GM12878 (cell line): ENCODE data around the gene SLC17A2. TPM values are rescaled to one million over a fixed set of nuclear protein-coding genes. Genes with fewer than 3 reads are reported as not detected.

Source experiments
- ATAC-seq: fragments of 200-7000 bp; cut with Tn5 transposase; 3 replicates; pipeline ENCODE4 v1.9.1; 2020; ENCODE audit warnings: mild to moderate bottlenecking, moderate library complexity
- BruUV-seq: library from RNA; stranded (reverse); fragments of 400-500 nt; replicated peaks from 2 replicates; lab custom pipeline; 2021; lab: Mats Ljungman, UMichigan
- CTCF ChIA-PET: fragments of 300-600 bp; sonication (Branson Sonifier 250); formaldehyde crosslinking; extraction: SDS; loops from one replicate; lab custom pipeline; 2021; ENCODE audit warnings: inconsistent platforms; lab: Yijun Ruan, JAX
- POLR2A ChIA-PET: fragments of 350-600 bp; formaldehyde crosslinking; extraction: SDS; loops from one replicate; lab custom pipeline; 2021; ENCODE audit warnings: inconsistent platforms; lab: Charles Lee
- RAD21 ChIA-PET: fragments of 300-600 bp; sonication (Branson Sonifier 250); formaldehyde crosslinking; loops from one replicate; lab custom pipeline; 2023; ENCODE audit warnings: antibody characterized with exemption; ENCODE audit not compliant: unreplicated experiment; lab: Charles Lee
- SMC1A ChIA-PET: fragments of 300-600 bp; sonication (Branson Sonifier 250); formaldehyde crosslinking; loops from one replicate; lab custom pipeline; 2023; ENCODE audit not compliant: unreplicated experiment, uncharacterized antibody; lab: Charles Lee
- DNase-seq: peaks from one replicate; pipeline ENCODE4 v3.0.0-alpha.2; 2011; ENCODE audit warnings: low read depth, low spot score
- FAIRE-seq: peaks from 3 replicates; lab custom pipeline; 2011; peaks lifted over from hg19 to GRCh38; lab: Jason Lieb, UNC
- H2AFZ ChIP-seq: 2 replicates; pipeline ENCODE4 v1.6.0; 2011; ENCODE audit warnings: low read depth, low read length, control low read depth; ENCODE audit not compliant: control insufficient read depth
- H3K27ac ChIP-seq: 2 replicates; pipeline ENCODE4 v1.5.1; 2011; ENCODE audit warnings: control low read depth; ENCODE audit not compliant: control insufficient read depth, insufficient read depth
- H3K27me3 ChIP-seq, 2 experiments: replicated peaks in 1 of 2; 2 replicates each; pipeline versions ENCODE4 v1.6.0 to v1.6.1; 2011; ENCODE audit warnings: low read length in 1 of 2; ENCODE audit not compliant: control insufficient read depth in 2 of 2, insufficient read depth in 2 of 2
- H3K36me3 ChIP-seq, 2 experiments: 2 replicates each; pipeline ENCODE4 v1.5.1; 2011; ENCODE audit warnings: low read length in 1 of 2; ENCODE audit not compliant: control insufficient read depth in 2 of 2, insufficient read depth in 2 of 2
- H3K4me1 ChIP-seq: 2 replicates; pipeline ENCODE4 v1.6.1; 2011; ENCODE audit warnings: mild to moderate bottlenecking, low read length, moderate library complexity, mixed read lengths; ENCODE audit not compliant: control insufficient read depth, insufficient read depth
- H3K4me2 ChIP-seq: 2 replicates; pipeline ENCODE4 v1.6.0; 2011; ENCODE audit warnings: control low read depth; ENCODE audit not compliant: control insufficient read depth, insufficient read depth
- H3K4me3 ChIP-seq: fragments of 200-600 bp; sonication (generic); 2 replicates; pipeline ENCODE4 v1.5.1; 2016
- H3K79me2 ChIP-seq: 2 replicates; pipeline ENCODE4 v1.6.0; 2011; ENCODE audit warnings: low read length; ENCODE audit not compliant: control insufficient read depth, insufficient read depth
- H3K9ac ChIP-seq: 2 replicates; pipeline ENCODE4 v1.8.0; 2011; ENCODE audit warnings: low read length, control low read depth, mixed read lengths; ENCODE audit not compliant: control insufficient read depth, insufficient read depth
- H3K9me3 ChIP-seq: replicated peaks from 3 replicates; pipeline ENCODE4 v1.5.1; 2011; ENCODE audit warnings: mild to moderate bottlenecking, low read length; ENCODE audit not compliant: control insufficient read depth, insufficient read depth
- H4K20me1 ChIP-seq: 2 replicates; pipeline ENCODE4 v1.6.0; 2011; ENCODE audit not compliant: control insufficient read depth, insufficient read depth
- ASH2L ChIP-seq: fragments of 300-600, 200-600 bp; sonication (generic); IDR thresholded peaks from 2 replicates; pipeline ENCODE4 v1.6.1; 2017; ENCODE audit warnings: low read depth, mild to moderate bottlenecking, borderline replicate concordance
- ATF7 ChIP-seq: fragments of 450-650 bp; IDR thresholded peaks from 2 replicates; pipeline ENCODE4 v1.6.1; 2016; ENCODE audit warnings: low read depth, mild to moderate bottlenecking
- BCL11A ChIP-seq: IDR thresholded peaks from 2 replicates; pipeline ENCODE4 v1.6.1; 2011; ENCODE audit warnings: low read depth, low read length
- CHD1 ChIP-seq: IDR thresholded peaks from 2 replicates; pipeline ENCODE4 v1.6.1; 2012; ENCODE audit warnings: low read depth, low read length, improper control_type of control experiment
- CUX1 ChIP-seq: IDR thresholded peaks from 2 replicates; pipeline ENCODE4 v1.6.1; 2012; ENCODE audit warnings: improper control_type of control experiment, low read depth, low read length; ENCODE audit not compliant: insufficient replicate concordance
- HDAC2 ChIP-seq: fragments of 200-600 bp; sonication (generic); IDR thresholded peaks from 2 replicates; pipeline ENCODE4 v1.6.1; 2017
- IKZF1 ChIP-seq: fragments of 450-650 bp; conservative IDR thresholded peaks from 2 replicates; pipeline ENCODE4 v1.6.1; 2017; ENCODE audit warnings: antibody characterized with exemption, mild to moderate bottlenecking
- KLF5 ChIP-seq: fragments of 450-650 bp; IDR thresholded peaks from 2 replicates; pipeline ENCODE4 v1.6.1; 2014; ENCODE audit warnings: mild to moderate bottlenecking; ENCODE audit not compliant: partially characterized antibody
- RAD21 ChIP-seq: IDR thresholded peaks from 2 replicates; pipeline ENCODE4 v1.6.1; 2011; ENCODE audit warnings: mild to moderate bottlenecking, low read depth, low read length, moderate library complexity; ENCODE audit not compliant: insufficient read depth
- RCOR1 ChIP-seq: conservative IDR thresholded peaks from 2 replicates; pipeline ENCODE4 v1.6.1; 2012; ENCODE audit warnings: low read depth, low read length, improper control_type of control experiment
- YBX1 ChIP-seq: fragments of 450-650 bp; IDR thresholded peaks from 2 replicates; pipeline ENCODE4 v1.6.1; 2016; ENCODE audit warnings: antibody characterized with exemption
- WGBS: methylation state at CpG from one replicate; pipeline ENCODE4 v1.1.6; 2016; ENCODE audit warnings: low lambda C conversion rate; ENCODE audit not compliant: insufficient replicate concordance, insufficient coverage; ENCODE audit errors: missing lambda C conversion rate; 5-methylcytosine and 5-hydroxymethylcytosine counted together
- in situ Hi-C: fragments of 300-500 bp; cut with MboI; formaldehyde crosslinking; loops from 9 replicates; pipeline ENCODE4 v1.14.3; 2018; ENCODE audit warnings: mixed read lengths
- intact Hi-C: fragments of 100-400 bp; cut with micrococcal nuclease; formaldehyde crosslinking; loops from one replicate; pipeline ENCODE4 v1.14.2; 2022; ENCODE audit not compliant: unreplicated experiment
- polyA plus RNA-seq, 11 experiments: library from polyadenylated mRNA; depleted of rRNA in 4 of 11; unstranded in 6 of 11; stranded (reverse) in 5 of 11; fragments of >200 nt; fragmentation: Nextera tagmentation in 4 of 11; fragmentation: Illumina TruSeq in 1 of 11; extraction: Ambion mirVana in 4 of 11; extraction: Trizol in 1 of 11; gene quantifications; 1 replicate in 1 of 11; 2 replicates in 10 of 11; pipeline versions ENCODE4 v1.2.1 to v1.2.3, GENCODE V29; 2011 to 2016; ENCODE audit warnings: inconsistent platforms in 2 of 11, missing spikeins in 2 of 11, low read depth in 1 of 11
- total RNA-seq, 4 experiments: library from RNA; depleted of rRNA in 3 of 4; stranded (reverse); fragments of >200 nt in 3 of 4; fragmentation: Illumina TruSeq in 1 of 4; extraction: Trizol in 1 of 4; gene quantifications; 2 replicates each; pipeline versions ENCODE4 v1.2.1 to v1.2.3, GENCODE V29; 2013 to 2021

SLC17A2 gene
- total and polyA plus RNA-seq, 10 of the 15 experiments (the other 5 are each of a cell fraction or from before 2014, with no cell fraction given): not detected

- ChIA-PET RAD21 (no interaction called here), SMC1A (interaction anchor here (0.9 to 1.6 kb wide), 6 partner anchors 9 to 745 kb away, joined by 3 to 5 read pairs (median 3); partner anchors contain the start of gene SLC17A2), POLR2A (no interaction called here), CTCF (interaction anchor here (2.9 kb wide), 1 partner anchor 53 kb away, joined by 7 read pairs; no protein-coding TSS in a partner anchor)
- in situ Hi-C loops: loop anchor here (25.0 kb wide), 1 partner anchor 677 kb away; no protein-coding TSS in a partner anchor
- Histone ChIP-seq H3K27me3 (no peaks in the 10 kb centered on the region; a peak in 2 of 4 replicates), H3K9me3 (no peaks in the 10 kb centered on the region), H3K4me1 (no peaks in the 10 kb centered on the region), H4K20me1 (no peaks in the 10 kb centered on the region), H3K4me3 (no peak overlapping the region), H3K4me2 (no peak overlapping the region), H3K27ac (no peak overlapping the region), H3K9ac (no peak overlapping the region), H3K36me3 (no peaks in the 10 kb centered on the region), H3K79me2 (no peaks in the 10 kb centered on the region), H2AFZ (no peak overlapping the region)
- DNase-seq (no peak), FAIRE-seq (no peak), ATAC-seq (no peak)
- BruUV-seq: no TSS peak
- WGBS: 11% methylated on average over 2 of the region's 2 CpGs
- intact Hi-C loops: no loop called here
- no peak for TF ChIP-seq KLF5
- TF ChIP-seq HDAC2: no peak
- TF ChIP-seq ATF7: no peak
- no peak for TF ChIP-seq RCOR1
- TF ChIP-seq ASH2L: no peak
- TF ChIP-seq YBX1: no peak
- TF ChIP-seq CHD1: no peak
- no peak for TF ChIP-seq CUX1
- TF ChIP-seq IKZF1: no peak
- TF ChIP-seq BCL11A: no peak
- no peak for TF ChIP-seq RAD21
Measured at GRCh38 chr6:25939593-25939992, 9.1 kb upstream of the SLC17A2 start.
